OCI-LY7 (cell line): ENCODE measurements around the gene DACT3. TPM values are rescaled to one million over a fixed set of nuclear protein-coding genes. Genes with fewer than 3 reads are reported as not detected.

Experiments used
- BruUV-seq: library from RNA; stranded (reverse); fragments of 400-500 nt; replicated peaks from 2 replicates; lab custom pipeline; 2021; lab: Mats Ljungman, UMichigan
- CTCF ChIA-PET: fragments of 300-600 bp; sonication (Branson Sonifier 250); formaldehyde crosslinking; loops from one replicate; lab custom pipeline; 2022; ENCODE audit warnings: antibody characterized with exemption; ENCODE audit not compliant: unreplicated experiment; lab: Charles Lee
- POLR2A ChIA-PET: fragments of 300-600 bp; sonication (Branson Sonifier 250); formaldehyde crosslinking; loops from one replicate; lab custom pipeline; 2022; ENCODE audit warnings: antibody characterized with exemption; lab: Charles Lee
- DNase-seq: peaks from one replicate; pipeline ENCODE4 v3.0.0-alpha.2; 2015; ENCODE audit warnings: low spot score
- H2AFZ ChIP-seq: fragments of 200-600 bp; sonication (generic), shearing (Covaris generic); 2 replicates; pipeline ENCODE4 v1.6.1; 2014; ENCODE audit warnings: mild to moderate bottlenecking, antibody characterized with exemption, low read length, moderate library complexity
- H3K27ac ChIP-seq: fragments of 200-600 bp; sonication (generic); 2 replicates; pipeline ENCODE4 v1.5.1; 2014; ENCODE audit warnings: mixed run types, low read depth, mild to moderate bottlenecking, moderate library complexity, low read length, inconsistent platforms; ENCODE audit not compliant: poor library complexity, severe bottlenecking
- H3K36me3 ChIP-seq: fragments of 200-600 bp; sonication (generic); 2 replicates; pipeline ENCODE4 v1.6.1; 2014; ENCODE audit warnings: mild to moderate bottlenecking, antibody characterized with exemption, low read length, moderate library complexity, mixed read lengths; ENCODE audit not compliant: insufficient read depth
- H3K4me1 ChIP-seq: fragments of 200-600 bp; sonication (generic); 2 replicates; pipeline ENCODE4 v1.5.1; 2014; ENCODE audit warnings: mild to moderate bottlenecking, low read length; ENCODE audit not compliant: insufficient read depth, poor library complexity, severe bottlenecking
- H3K4me2 ChIP-seq: fragments of 200-600 bp; sonication (generic); 2 replicates; pipeline ENCODE4 v1.6.1; 2014; ENCODE audit warnings: mild to moderate bottlenecking, low read length
- H3K4me3 ChIP-seq: fragments of 200-600 bp; sonication (generic); 2 replicates; pipeline ENCODE4 v1.5.1; 2014; ENCODE audit warnings: mild to moderate bottlenecking, low read depth, low read length; ENCODE audit not compliant: poor library complexity, severe bottlenecking
- H3K79me2 ChIP-seq: fragments of 200-600 bp; sonication (generic); 2 replicates; pipeline ENCODE4 v1.6.1; 2016; ENCODE audit warnings: low read depth, mild to moderate bottlenecking, low read length, moderate library complexity, mixed read lengths; ENCODE audit not compliant: insufficient read depth
- H3K9me2 ChIP-seq: fragments of 200-600 bp; sonication (generic); 2 replicates; pipeline ENCODE4 v1.6.1; 2016; ENCODE audit warnings: mild to moderate bottlenecking, low read length, mixed read lengths; ENCODE audit not compliant: insufficient read depth
- H3K9me3 ChIP-seq: fragments of 200-600 bp; sonication (generic); 2 replicates; pipeline ENCODE4 v1.6.1; 2014; ENCODE audit warnings: mild to moderate bottlenecking, mixed run types, low read length, mixed read lengths
- H4K20me1 ChIP-seq: fragments of 200-600 bp; sonication (generic); 2 replicates; pipeline ENCODE4 v1.6.1; 2014; ENCODE audit warnings: mild to moderate bottlenecking, antibody characterized with exemption, low read length, moderate library complexity, mixed read lengths; ENCODE audit not compliant: insufficient read depth
- CTCF ChIP-seq: fragments of 200-600 bp; sonication (generic); conservative IDR thresholded peaks from 2 replicates; pipeline ENCODE4 v1.5.1; 2014; ENCODE audit warnings: mild to moderate bottlenecking, antibody characterized with exemption, low read length, moderate library complexity, mixed read lengths
- EZH2phosphoT487 ChIP-seq: fragments of 200-600 bp; sonication (generic); IDR thresholded peaks from 2 replicates; pipeline ENCODE4 v1.6.1; 2018; ENCODE audit warnings: low read depth, borderline replicate concordance, mild to moderate bottlenecking, mixed run types, antibody characterized with exemption, low read length, moderate library complexity, mixed read lengths
- intact Hi-C: fragments of 100-400 bp; cut with micrococcal nuclease; formaldehyde crosslinking; loops from one replicate; pipeline ENCODE4 v1.10.0; 2022; ENCODE audit not compliant: unreplicated experiment
- total RNA-seq, 2 experiments: library from RNA; depleted of rRNA in 1 of 2; stranded (reverse); fragments of >200 nt in 1 of 2; shearing (Covaris generic) in 1 of 2; gene quantifications; 2 replicates each; pipeline ENCODE4 v1.2.3, GENCODE V29; 2014 to 2022

DACT3 gene
- total RNA-seq, 2 experiments from 2014 or later, result 0.44 TPM; not detected in 1

GRCh38 chr19:46634045-46634655, 26.8 kb downstream of the DACT3 start:
- H4K20me1 ChIP-seq, result no peaks in the 10 kb centered on the region
- POLR2A ChIA-PET, result interaction anchor here (0.6 to 1.0 kb wide), 3 partner anchors 9 to 192 kb away, joined by 3 read pairs; partner anchors contain the start of genes DACT3 and PTGIR
- H2AFZ ChIP-seq, result no peak overlapping the region
- peaks cover 39% of the 10 kb centered on the region for H3K4me1 ChIP-seq
- no TSS peak for BruUV-seq
- TF ChIP-seq CTCF, result no peak
- no peak for TF ChIP-seq EZH2phosphoT487
- CTCF ChIA-PET, result no interaction called here
- peak; percentile 89 for DNase-seq
- peak overlapping the region; percentile 45 for H3K4me3 ChIP-seq
- no peaks in the 10 kb centered on the region for H3K36me3 ChIP-seq
- H3K4me2 ChIP-seq, result peak overlapping the region; percentile 69
- no peaks in the 10 kb centered on the region for H3K9me2 ChIP-seq
- intact Hi-C loops, result loop anchor here (1.0 kb wide), 1 partner anchor 28 kb away; no protein-coding TSS in a partner anchor
- no peak overlapping the region for H3K27ac ChIP-seq
- H3K9me3 ChIP-seq, result no peaks in the 10 kb centered on the region
- no peaks in the 10 kb centered on the region for H3K79me2 ChIP-seq

GRCh38 chr19:46633130-46633529, 27.9 kb downstream of the DACT3 start:
- Histone ChIP-seq H2AFZ (no peak overlapping the region), H3K4me2 (peak overlapping the region; percentile 69), H3K27ac (no peak overlapping the region), H4K20me1 (no peaks in the 10 kb centered on the region), H3K9me3 (no peaks in the 10 kb centered on the region), H3K4me3 (no peak overlapping the region), H3K79me2 (no peaks in the 10 kb centered on the region), H3K4me1 (peaks cover 32% of the 10 kb centered on the region), H3K9me2 (no peaks in the 10 kb centered on the region), H3K36me3 (no peaks in the 10 kb centered on the region)
- intact Hi-C loops, result no loop called here
- ChIA-PET POLR2A (interaction anchor here (0.9 to 1.0 kb wide), 2 partner anchors 8 to 28 kb away, joined by 3 read pairs; partner anchors contain the start of genes DACT3 and PTGIR), CTCF (no interaction called here)
- DNase-seq, result no peak
- no TSS peak for BruUV-seq
- TF ChIP-seq EZH2phosphoT487, result no peak
- TF ChIP-seq CTCF, result no peak

GRCh38 chr19:46631481-46631880, 29.5 kb downstream of the DACT3 start:
- H2AFZ ChIP-seq, result no peak overlapping the region
- H3K36me3 ChIP-seq, result no peaks in the 10 kb centered on the region
- no peak for DNase-seq
- H3K9me2 ChIP-seq, result no peaks in the 10 kb centered on the region
- no peak overlapping the region for H3K4me3 ChIP-seq
- H3K27ac ChIP-seq, result no peak overlapping the region
- H4K20me1 ChIP-seq, result no peaks in the 10 kb centered on the region
- intact Hi-C loops, result no loop called here
- H3K79me2 ChIP-seq, result no peaks in the 10 kb centered on the region
- no peak overlapping the region for H3K4me2 ChIP-seq
- BruUV-seq, result no TSS peak
- ChIA-PET CTCF (interaction anchor here (0.5 kb wide), 1 partner anchor 104 kb away, joined by 3 read pairs; no protein-coding TSS in a partner anchor), POLR2A (interaction anchor here (1.1 kb wide), 1 partner anchor 11 kb away, joined by 6 read pairs; no protein-coding TSS in a partner anchor)
- no peaks in the 10 kb centered on the region for H3K9me3 ChIP-seq
- TF ChIP-seq EZH2phosphoT487, result no peak
- no peak for TF ChIP-seq CTCF
- peaks cover 28% of the 10 kb centered on the region for H3K4me1 ChIP-seq
